HG03175 (cell line): ENCODE measurements around the gene RD3L.
"Not testable (repeated sequence)": the region's sequence is repeated elsewhere in the genome, so short reads cannot be mapped to it uniquely, and the experiment has no call there.

Experiments
- ATAC-seq: cut with Tn5 transposase; IDR thresholded peaks from one replicate; pipeline ENCODE4 v1.9.1; 2021; ENCODE audit warnings: mild to moderate bottlenecking, moderate library complexity; ENCODE audit not compliant: unreplicated experiment

RD3L gene

GRCh38 chr14:103941973-103942736, at the start of gene RD3L:
RD3L (minus strand) TSS chr14:103942529; CDS start chr14:103941695, 834 bp downstream.
- ATAC-seq, result no peak

GRCh38 chr14:103989964-103990363, 47.6 kb upstream of the RD3L start:
- no peak for ATAC-seq

- ATAC-seq, result no peak
Observed at GRCh38 chr14:103989034-103989433, 46.7 kb upstream of the RD3L start.

- no peak for ATAC-seq
Observed at GRCh38 chr14:103984196-103984595, 41.9 kb upstream of the RD3L start.

GRCh38 chr14:103980623-103981238, 38.4 kb upstream of the RD3L start:
- ATAC-seq, result not testable (repeated sequence)

- no peak for ATAC-seq
Observed at GRCh38 chr14:103974575-103974974, 32.2 kb upstream of the RD3L start.

- no peak for ATAC-seq
Observed at GRCh38 chr14:103973354-103973753, 31.0 kb upstream of the RD3L start.

GRCh38 chr14:103969961-103970360, 27.6 kb upstream of the RD3L start:
- no peak for ATAC-seq

GRCh38 chr14:103966631-103967030, 24.3 kb upstream of the RD3L start:
- ATAC-seq, result no peak

- no peak for ATAC-seq
Observed at GRCh38 chr14:103961928-103962578, 19.7 kb upstream of the RD3L start.

- no peak for ATAC-seq
Observed at GRCh38 chr14:103960457-103961055, 18.2 kb upstream of the RD3L start.

- no peak for ATAC-seq
Observed at GRCh38 chr14:103949131-103949790, 6.9 kb upstream of the RD3L start.

GRCh38 chr14:103948442-103948841, 6.1 kb upstream of the RD3L start:
- no peak for ATAC-seq

- ATAC-seq, result no peak
Observed at GRCh38 chr14:103946975-103947374, 4.6 kb upstream of the RD3L start.

- ATAC-seq, result no peak
Observed at GRCh38 chr14:103943673-103944072, 1.3 kb upstream of the RD3L start.

GRCh38 chr14:103941462-103941861, 867 bp downstream of the RD3L start:
- ATAC-seq, result no peak

- ATAC-seq, result no peak
Observed at GRCh38 chr14:103935102-103935501, 7.2 kb downstream of the RD3L start.

- ATAC-seq, result no peak
Observed at GRCh38 chr14:103932791-103933490, 9.4 kb downstream of the RD3L start.

GRCh38 chr14:103931422-103931821, 10.9 kb downstream of the RD3L start:
- ATAC-seq, result no peak

- ATAC-seq, result no peak
Observed at GRCh38 chr14:103930051-103930604, 12.2 kb downstream of the RD3L start.
